ENCODE data around the gene UTP4.

UTP4 gene

DNA sequence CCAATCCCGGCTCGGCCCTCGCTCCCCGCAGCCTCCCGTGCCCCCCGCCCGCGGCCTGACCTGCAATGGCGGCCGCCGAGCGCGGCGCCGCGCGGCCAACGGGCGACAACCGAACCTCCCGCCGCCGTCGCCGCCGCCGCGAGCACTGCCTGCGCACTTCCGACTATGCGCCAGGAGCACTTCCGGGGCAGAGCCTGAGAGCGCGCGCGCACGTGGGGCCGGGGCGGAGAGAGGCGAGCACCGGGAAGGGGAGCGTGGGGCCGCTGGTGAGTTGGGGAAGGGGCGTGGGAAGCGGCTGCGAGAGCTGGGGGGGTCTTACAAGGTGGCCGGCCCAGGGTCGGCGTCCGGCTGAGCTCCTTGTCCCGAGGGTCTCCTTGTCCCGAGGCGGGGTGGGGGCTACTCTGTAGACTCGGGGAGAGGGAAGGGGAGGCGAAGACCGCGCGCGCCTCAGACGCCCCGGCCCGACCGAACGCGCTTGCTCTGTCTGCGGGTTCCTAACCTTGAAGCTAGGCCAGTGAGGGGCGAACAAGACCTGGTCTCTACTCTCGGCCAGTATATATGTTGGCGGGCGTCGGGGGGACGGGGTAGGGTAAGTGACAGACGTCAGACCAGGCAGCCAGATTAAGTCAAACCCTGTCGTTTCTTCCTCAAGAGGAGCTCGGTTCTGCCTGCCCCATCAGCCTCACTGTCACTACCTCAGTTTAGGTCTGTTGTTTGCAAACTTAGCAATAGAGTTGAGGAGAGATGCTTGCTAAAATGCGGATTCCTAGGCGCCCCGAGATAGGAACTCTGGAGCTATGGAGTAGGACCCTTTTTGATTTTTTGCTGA, at the start of gene UTP4, which contains the start of gene CHTF8:
TSS of gene UTP4 (plus strand) at position 226 of the 829 bp plus-strand sequence. CDS start 811 bp downstream, outside the sequence.
TSS of gene CHTF8 (minus strand) at position 165 of the 829 bp plus-strand sequence. CDS start 11,130 bp downstream, outside the sequence.
- Histone ChIP-seq H3K27me3 (ENCODE audit: control insufficient read depth in 5 of 5, insufficient read depth in 4 of 5, low read length in 5 of 5) (no peaks in the 10 kb centered on the region), H3K9ac (ENCODE audit: low read length in 5 of 5) (peak within 1 kb of the TSS; percentile 77 to 95 (median 93)), H3K36me3 (ENCODE audit: control insufficient read depth in 5 of 5, insufficient read depth in 5 of 5, low read length in 5 of 5) (peaks cover 0 to 17% (median 10%) of the 10 kb centered on the region in 5 donors), H3K4me1 (ENCODE audit: control insufficient read depth in 5 of 5, insufficient read depth in 5 of 5, low read length in 5 of 5) (peaks cover 0 to 36% (median 30%) of the 10 kb centered on the region in 5 donors), H3K27ac (ENCODE audit: low read depth, low read length) (peak within 1 kb of the TSS; percentile 92), H3K4me3 (ENCODE audit: low read depth in 1 of 5, low read length in 5 of 5) (peak within 1 kb of the TSS; percentile 94 to 97 (median 95)), H3K9me3 (ENCODE audit: control insufficient read depth in 5 of 5, low read length in 5 of 5) (no peaks in the 10 kb centered on the region)

GRCh38 chr16:69083306-69083941, 49.0 kb upstream of the UTP4 start:
- H3K27me3 ChIP-seq (ENCODE audit: control insufficient read depth in 5 of 5, insufficient read depth in 4 of 5, low read length in 5 of 5), result no peaks in the 10 kb centered on the region
- no peaks in the 10 kb centered on the region for H3K9me3 ChIP-seq (ENCODE audit: control insufficient read depth in 5 of 5, low read length in 5 of 5)
- H3K9ac ChIP-seq (ENCODE audit: low read length in 5 of 5), result no peak overlapping the region
- no peak overlapping the region for H3K27ac ChIP-seq (ENCODE audit: low read depth, low read length)
- peaks cover 0 to 19% (median 11%) of the 10 kb centered on the region in 5 donors for H3K36me3 ChIP-seq (ENCODE audit: control insufficient read depth in 5 of 5, insufficient read depth in 5 of 5, low read length in 5 of 5)
- H3K4me1 ChIP-seq (ENCODE audit: control insufficient read depth in 5 of 5, insufficient read depth in 5 of 5, low read length in 5 of 5), result peaks cover 0 to 10% (median 2%) of the 10 kb centered on the region in 5 donors
- H3K4me3 ChIP-seq (ENCODE audit: low read depth in 1 of 5, low read length in 5 of 5), result no peak overlapping the region

DNA sequence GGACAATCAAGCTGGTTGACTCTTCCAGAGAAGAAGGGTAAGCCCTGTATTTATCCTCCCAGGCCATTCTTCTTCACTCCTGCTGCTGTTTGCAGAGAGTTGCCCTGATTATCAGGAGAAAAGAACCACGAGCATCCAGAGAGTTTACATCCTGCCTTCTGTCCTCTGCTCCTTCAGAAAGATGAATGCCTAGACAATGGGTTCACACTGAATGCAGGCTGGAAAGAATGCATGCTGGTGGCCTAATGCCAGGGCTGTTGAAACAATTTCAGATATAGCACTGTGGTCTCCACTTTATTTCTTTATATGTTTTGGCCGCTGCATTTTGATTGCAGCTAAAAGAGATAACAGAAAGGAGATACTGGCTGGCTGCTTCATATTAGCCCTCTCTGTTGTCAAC, 48.2 kb upstream of the UTP4 start:
- no peak overlapping the region for H3K9ac ChIP-seq (ENCODE audit: low read length in 5 of 5)
- no peak overlapping the region for H3K4me3 ChIP-seq (ENCODE audit: low read depth in 1 of 5, low read length in 5 of 5)
- H3K4me1 ChIP-seq (ENCODE audit: control insufficient read depth in 5 of 5, insufficient read depth in 5 of 5, low read length in 5 of 5), result peaks cover 0 to 18% (median 2%) of the 10 kb centered on the region in 5 donors
- peaks cover 0 to 19% (median 11%) of the 10 kb centered on the region in 5 donors for H3K36me3 ChIP-seq (ENCODE audit: control insufficient read depth in 5 of 5, insufficient read depth in 5 of 5, low read length in 5 of 5)
- no peak overlapping the region for H3K27ac ChIP-seq (ENCODE audit: low read depth, low read length)
- H3K27me3 ChIP-seq (ENCODE audit: control insufficient read depth in 5 of 5, insufficient read depth in 4 of 5, low read length in 5 of 5), result no peaks in the 10 kb centered on the region
- H3K9me3 ChIP-seq (ENCODE audit: control insufficient read depth in 5 of 5, low read length in 5 of 5), result no peaks in the 10 kb centered on the region

- Histone ChIP-seq H3K9ac (ENCODE audit: low read length in 5 of 5) (no peak overlapping the region), H3K36me3 (ENCODE audit: control insufficient read depth in 5 of 5, insufficient read depth in 5 of 5, low read length in 5 of 5) (peaks cover 0 to 19% (median 11%) of the 10 kb centered on the region in 5 donors), H3K9me3 (ENCODE audit: control insufficient read depth in 5 of 5, low read length in 5 of 5) (no peaks in the 10 kb centered on the region), H3K27me3 (ENCODE audit: control insufficient read depth in 5 of 5, insufficient read depth in 4 of 5, low read length in 5 of 5) (no peaks in the 10 kb centered on the region), H3K27ac (ENCODE audit: low read depth, low read length) (no peak overlapping the region), H3K4me1 (ENCODE audit: control insufficient read depth in 5 of 5, insufficient read depth in 5 of 5, low read length in 5 of 5) (peaks cover 0 to 27% (median 8%) of the 10 kb centered on the region in 5 donors), H3K4me3 (ENCODE audit: low read depth in 1 of 5, low read length in 5 of 5) (no peak overlapping the region)
Measured at GRCh38 chr16:69085032-69085695, 47.3 kb upstream of the UTP4 start.

GRCh38 chr16:69087161-69087581, 45.3 kb upstream of the UTP4 start:
- Histone ChIP-seq H3K36me3 (ENCODE audit: control insufficient read depth in 5 of 5, insufficient read depth in 5 of 5, low read length in 5 of 5) (peaks cover 0 to 19% (median 11%) of the 10 kb centered on the region in 5 donors), H3K9me3 (ENCODE audit: control insufficient read depth in 5 of 5, low read length in 5 of 5) (no peaks in the 10 kb centered on the region), H3K4me3 (ENCODE audit: low read depth in 1 of 5, low read length in 5 of 5) (no peak overlapping the region), H3K4me1 (ENCODE audit: control insufficient read depth in 5 of 5, insufficient read depth in 5 of 5, low read length in 5 of 5) (peaks cover 0 to 30% (median 8%) of the 10 kb centered on the region in 5 donors), H3K27ac (ENCODE audit: low read depth, low read length) (no peak overlapping the region), H3K27me3 (ENCODE audit: control insufficient read depth in 5 of 5, insufficient read depth in 4 of 5, low read length in 5 of 5) (no peaks in the 10 kb centered on the region), H3K9ac (ENCODE audit: low read length in 5 of 5) (no peak overlapping the region)

- Histone ChIP-seq H3K9me3 (ENCODE audit: control insufficient read depth in 5 of 5, low read length in 5 of 5) (no peaks in the 10 kb centered on the region), H3K4me1 (ENCODE audit: control insufficient read depth in 5 of 5, insufficient read depth in 5 of 5, low read length in 5 of 5) (peaks cover 0 to 30% (median 8%) of the 10 kb centered on the region in 5 donors), H3K27ac (ENCODE audit: low read depth, low read length) (no peak overlapping the region), H3K27me3 (ENCODE audit: control insufficient read depth in 5 of 5, insufficient read depth in 4 of 5, low read length in 5 of 5) (no peaks in the 10 kb centered on the region), H3K36me3 (ENCODE audit: control insufficient read depth in 5 of 5, insufficient read depth in 5 of 5, low read length in 5 of 5) (peaks cover 0 to 14% (median 7%) of the 10 kb centered on the region in 5 donors), H3K9ac (ENCODE audit: low read length in 5 of 5) (no peak overlapping the region), H3K4me3 (ENCODE audit: low read depth in 1 of 5, low read length in 5 of 5) (no peak overlapping the region)
Measured at GRCh38 chr16:69088684-69089083, 43.8 kb upstream of the UTP4 start.

GRCh38 chr16:69089091-69089910, 43.1 kb upstream of the UTP4 start:
- Histone ChIP-seq H3K27me3 (ENCODE audit: control insufficient read depth in 5 of 5, insufficient read depth in 4 of 5, low read length in 5 of 5) (peaks cover 0 to 3% (median 0%) of the 10 kb centered on the region in 5 donors), H3K4me3 (ENCODE audit: low read depth in 1 of 5, low read length in 5 of 5) (peak overlapping the region in 1 of 5 donors; percentile 11), H3K36me3 (ENCODE audit: control insufficient read depth in 5 of 5, insufficient read depth in 5 of 5, low read length in 5 of 5) (peaks cover 0 to 8% (median 2%) of the 10 kb centered on the region in 5 donors), H3K9me3 (ENCODE audit: control insufficient read depth in 5 of 5, low read length in 5 of 5) (no peaks in the 10 kb centered on the region), H3K27ac (ENCODE audit: low read depth, low read length) (no peak overlapping the region), H3K4me1 (ENCODE audit: control insufficient read depth in 5 of 5, insufficient read depth in 5 of 5, low read length in 5 of 5) (peaks cover 0 to 30% (median 8%) of the 10 kb centered on the region in 5 donors), H3K9ac (ENCODE audit: low read length in 5 of 5) (no peak overlapping the region)

DNA sequence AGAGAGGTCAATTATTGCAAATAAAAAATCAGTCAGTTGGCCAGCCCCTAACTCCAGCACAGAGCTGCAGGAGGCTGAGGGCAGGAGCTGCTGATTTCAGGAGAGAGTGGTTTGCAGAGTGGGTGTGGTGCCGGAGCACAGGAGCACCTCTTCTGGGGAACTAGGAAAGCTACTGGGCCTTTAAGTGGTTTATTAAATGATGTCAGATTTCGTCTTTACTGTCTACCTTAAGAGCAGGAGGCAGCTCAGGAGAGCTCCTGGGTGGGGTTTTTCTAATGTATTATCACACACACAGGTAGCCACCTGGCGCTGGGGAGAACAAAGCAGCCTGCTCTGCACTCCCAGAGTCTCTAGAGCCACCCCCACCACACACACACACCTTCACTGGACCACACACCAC, 38.5 kb upstream of the UTP4 start:
- H3K27ac ChIP-seq (ENCODE audit: low read depth, low read length), result no peak overlapping the region
- no peaks in the 10 kb centered on the region for H3K36me3 ChIP-seq (ENCODE audit: control insufficient read depth in 5 of 5, insufficient read depth in 5 of 5, low read length in 5 of 5)
- no peak overlapping the region for H3K9ac ChIP-seq (ENCODE audit: low read length in 5 of 5)
- H3K27me3 ChIP-seq (ENCODE audit: control insufficient read depth in 5 of 5, insufficient read depth in 4 of 5, low read length in 5 of 5), result peaks cover 0 to 9% (median 0%) of the 10 kb centered on the region in 5 donors
- H3K4me3 ChIP-seq (ENCODE audit: low read depth in 1 of 5, low read length in 5 of 5), result no peak overlapping the region
- no peaks in the 10 kb centered on the region for H3K9me3 ChIP-seq (ENCODE audit: control insufficient read depth in 5 of 5, low read length in 5 of 5)
- peaks cover 0 to 19% (median 8%) of the 10 kb centered on the region in 5 donors for H3K4me1 ChIP-seq (ENCODE audit: control insufficient read depth in 5 of 5, insufficient read depth in 5 of 5, low read length in 5 of 5)

DNA sequence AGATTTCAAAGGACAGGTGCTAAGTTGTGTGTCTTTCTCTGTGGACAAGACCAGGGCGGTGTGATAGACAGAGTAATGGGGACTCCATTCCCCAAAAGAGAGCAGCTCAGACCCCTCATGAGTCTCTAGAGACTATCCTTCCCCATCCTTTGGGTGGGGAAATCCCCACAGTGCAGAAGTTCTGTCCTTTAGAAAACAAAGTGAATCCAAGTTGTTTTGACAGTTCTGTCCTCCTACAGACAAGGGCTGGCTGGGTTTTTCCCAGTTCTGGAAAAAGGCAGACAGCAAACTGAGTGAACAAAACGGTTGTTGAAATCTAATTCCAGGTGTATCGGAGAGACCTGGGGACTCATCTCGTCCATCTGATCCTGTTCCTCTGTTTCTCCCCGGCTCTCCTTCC, 37.9 kb upstream of the UTP4 start:
- no peaks in the 10 kb centered on the region for H3K9me3 ChIP-seq (ENCODE audit: control insufficient read depth in 5 of 5, low read length in 5 of 5)
- H3K9ac ChIP-seq (ENCODE audit: low read length in 5 of 5), result no peak overlapping the region
- no peak overlapping the region for H3K27ac ChIP-seq (ENCODE audit: low read depth, low read length)
- peaks cover 0 to 9% (median 0%) of the 10 kb centered on the region in 5 donors for H3K27me3 ChIP-seq (ENCODE audit: control insufficient read depth in 5 of 5, insufficient read depth in 4 of 5, low read length in 5 of 5)
- H3K4me1 ChIP-seq (ENCODE audit: control insufficient read depth in 5 of 5, insufficient read depth in 5 of 5, low read length in 5 of 5), result peaks cover 0 to 14% (median 4%) of the 10 kb centered on the region in 5 donors
- H3K4me3 ChIP-seq (ENCODE audit: low read depth in 1 of 5, low read length in 5 of 5), result no peak overlapping the region
- H3K36me3 ChIP-seq (ENCODE audit: control insufficient read depth in 5 of 5, insufficient read depth in 5 of 5, low read length in 5 of 5), result no peaks in the 10 kb centered on the region
